HG03103 (cell line): ENCODE measurements around the gene DCN.

Experiments
- ATAC-seq: cut with Tn5 transposase; IDR thresholded peaks from one replicate; pipeline ENCODE4 v1.9.1; 2021; ENCODE audit warnings: low read depth; ENCODE audit not compliant: unreplicated experiment

DCN gene

DNA sequence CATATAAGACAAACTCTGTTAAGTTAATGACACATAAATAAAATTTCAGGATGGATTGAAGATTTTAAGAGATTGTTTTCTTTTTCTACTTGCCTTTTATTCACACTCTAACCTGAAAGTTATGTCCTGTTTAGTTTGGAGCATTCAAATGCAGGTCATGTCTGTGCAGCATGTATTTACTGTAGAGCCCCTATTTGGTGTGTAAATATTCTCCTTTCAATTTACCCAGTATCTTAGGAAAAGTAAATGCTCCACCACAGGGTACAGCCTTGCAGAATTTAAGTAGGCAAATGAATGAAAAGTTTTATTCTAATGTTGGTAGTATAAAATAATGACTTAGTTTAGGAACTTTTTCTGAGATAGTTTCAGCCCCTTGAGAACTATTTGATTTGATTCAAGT, 6.2 kb upstream of the DCN start:
- no peak for ATAC-seq

DNA sequence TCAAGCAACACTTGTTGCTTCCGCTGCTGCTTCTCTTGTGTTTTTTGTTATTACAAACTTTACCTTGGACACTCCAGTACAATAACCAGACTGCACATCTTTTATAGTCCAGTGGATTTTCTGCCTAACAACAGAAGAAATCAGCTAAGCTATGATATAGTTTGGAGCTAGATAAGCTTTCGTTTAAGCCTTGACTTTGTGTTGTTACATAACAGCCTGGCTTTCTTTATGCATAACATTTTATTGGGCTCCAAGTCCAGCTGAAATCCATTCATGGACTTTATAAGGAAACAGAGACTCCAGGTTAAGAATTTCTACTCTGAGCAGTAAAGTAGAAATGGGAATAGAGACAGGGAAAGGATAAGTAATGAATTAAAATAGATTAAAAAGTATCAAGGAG, 3.5 kb upstream of the DCN start:
- no peak for ATAC-seq

DNA sequence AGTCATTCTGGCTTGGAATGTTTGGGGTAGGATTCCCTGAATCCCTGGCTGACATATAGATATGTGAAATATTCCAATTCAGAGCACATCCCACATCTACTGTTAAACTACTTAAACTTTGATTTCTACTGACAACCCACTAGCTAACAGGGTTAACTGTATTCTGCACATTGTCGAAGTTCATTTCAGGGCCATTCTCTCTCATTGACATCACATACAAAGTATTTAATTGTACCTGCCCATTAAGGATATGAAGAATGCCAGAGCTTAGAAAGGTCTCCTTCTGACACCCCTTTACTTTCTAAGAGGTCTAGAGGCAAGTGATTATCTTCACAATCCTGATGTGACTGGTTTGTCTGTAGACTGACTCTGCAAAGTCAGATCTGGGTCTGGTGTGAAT, 2.8 kb upstream of the DCN start:
- ATAC-seq = no peak

- ATAC-seq = no peak
Measured at GRCh38 chr12:91183551-91183950, 934 bp upstream of the DCN start.

GRCh38 chr12:91180582-91181395, 1.8 kb downstream of the DCN start:
- ATAC-seq = no peak

- ATAC-seq = no peak
Measured at GRCh38 chr12:91179966-91180561, 2.6 kb downstream of the DCN start.

- ATAC-seq = no peak
Measured at GRCh38 chr12:91179315-91179714, 3.3 kb downstream of the DCN start.

GRCh38 chr12:91178781-91179180, 3.8 kb downstream of the DCN start:
- ATAC-seq = no peak

DNA sequence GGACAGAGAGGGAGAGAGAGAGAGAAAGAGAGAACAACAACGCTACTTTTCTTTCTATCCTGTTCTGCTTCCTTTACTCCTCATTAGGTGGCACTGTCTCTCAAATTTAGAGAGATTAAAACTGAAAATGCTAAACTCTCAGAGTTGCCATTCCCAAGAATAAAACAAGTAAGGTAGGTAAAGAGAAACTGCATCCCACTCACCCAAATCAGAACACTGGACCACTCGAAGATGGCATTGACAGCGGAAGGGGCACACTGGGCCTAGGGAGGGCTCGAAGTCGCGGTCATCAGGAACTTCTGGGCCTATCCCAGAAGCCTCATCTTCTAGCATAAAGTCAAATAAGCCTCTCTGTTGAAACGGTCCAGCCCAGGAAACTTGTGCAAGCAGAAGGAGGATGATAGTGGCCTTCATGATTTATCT, 4.5 kb downstream of the DCN start:
- ATAC-seq = no peak

DNA sequence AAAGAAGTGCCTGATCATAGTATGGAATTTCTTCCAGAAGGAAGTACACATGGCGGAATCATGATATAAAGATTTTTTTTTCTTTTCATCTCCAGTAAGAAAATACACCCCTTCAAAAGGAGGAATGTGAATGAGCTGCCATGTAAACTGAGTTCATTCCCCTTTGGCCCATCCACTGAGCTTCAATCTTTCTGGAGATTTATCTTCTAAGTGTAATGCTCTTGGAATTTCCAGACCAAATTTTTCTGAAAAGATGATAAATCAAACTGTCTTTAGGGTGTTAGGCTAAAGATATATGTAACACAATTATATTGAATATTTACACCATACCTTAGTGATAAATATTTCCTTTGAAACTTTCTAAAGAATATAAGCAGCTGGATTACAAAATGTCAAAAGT, 5.2 kb downstream of the DCN start:
- ATAC-seq = no peak

DNA sequence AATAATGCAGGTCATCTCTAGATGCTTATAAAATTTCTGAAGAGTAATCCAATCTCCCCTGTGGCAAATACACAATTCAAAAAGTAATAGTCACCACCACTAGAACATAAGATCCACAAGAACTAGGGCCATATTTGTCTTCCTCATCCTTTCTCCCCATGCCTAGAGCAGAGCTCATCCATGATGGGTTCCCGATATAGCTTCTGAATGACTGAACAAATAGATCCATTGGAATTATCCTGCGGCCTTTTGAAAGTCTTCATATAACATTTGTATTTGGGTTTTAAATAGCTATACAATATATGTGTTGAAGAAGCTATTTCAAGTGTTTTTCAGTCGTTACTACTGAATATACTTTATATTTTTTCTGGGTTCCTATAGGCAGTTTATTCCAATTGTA, 5.7 kb downstream of the DCN start:
- ATAC-seq = no peak

DNA sequence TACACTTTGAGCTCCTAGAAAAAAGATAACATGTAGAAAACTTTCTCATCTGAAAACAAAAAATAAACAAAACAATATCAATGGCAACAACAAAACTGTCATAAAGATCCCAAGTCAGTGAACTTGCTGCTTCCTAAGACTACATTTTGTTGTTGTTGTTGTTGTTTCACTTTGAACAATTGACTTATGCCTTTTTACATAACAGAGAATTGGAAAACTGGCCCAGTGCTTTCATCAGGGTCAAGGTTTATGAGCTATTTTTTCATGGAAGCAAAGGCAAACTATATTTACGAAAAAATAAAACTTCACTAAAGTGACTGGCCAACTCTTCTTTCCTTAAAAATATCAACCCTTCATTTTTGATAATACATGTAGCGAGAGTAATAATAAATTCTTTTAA, 6.3 kb downstream of the DCN start:
- ATAC-seq = no peak

DNA sequence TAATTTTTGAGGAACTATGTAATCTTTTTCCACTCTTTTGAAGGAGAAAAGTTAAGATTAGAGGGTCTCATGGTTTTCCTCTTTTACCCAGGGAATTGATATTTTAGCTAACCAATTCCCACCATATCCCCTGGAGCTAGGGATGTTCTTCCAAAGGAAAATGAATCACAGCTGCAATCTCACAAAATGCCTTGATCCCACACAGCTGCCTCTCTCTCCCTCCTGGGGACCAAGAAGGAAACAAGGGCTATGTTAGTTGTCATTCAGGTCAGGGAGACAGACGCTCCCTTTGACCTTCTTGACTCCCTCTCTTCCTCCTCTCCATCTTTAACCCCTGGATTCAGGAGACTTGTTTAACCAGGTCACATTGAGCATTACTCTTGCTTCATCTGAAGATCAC, 9.5 kb downstream of the DCN start:
- no peak for ATAC-seq

DNA sequence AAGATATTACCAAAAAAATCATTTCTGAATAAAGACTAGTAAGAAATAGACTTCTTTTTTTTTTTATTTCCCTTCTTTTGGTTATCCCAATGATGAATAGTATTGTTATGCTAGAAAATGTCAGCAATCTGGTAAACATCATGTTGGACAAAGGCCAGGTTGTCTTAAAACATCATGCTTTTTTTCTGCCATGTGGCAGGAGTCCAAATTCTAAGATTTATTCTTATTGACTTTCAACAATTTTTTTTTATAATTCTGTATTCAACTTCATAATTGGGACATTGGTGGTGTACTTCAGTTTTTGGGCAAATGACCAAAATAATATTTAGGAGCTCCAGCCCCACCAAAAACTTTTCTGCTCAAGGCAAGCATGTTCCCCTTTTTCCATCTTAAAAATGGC, 10.5 kb downstream of the DCN start:
- no peak for ATAC-seq

DNA sequence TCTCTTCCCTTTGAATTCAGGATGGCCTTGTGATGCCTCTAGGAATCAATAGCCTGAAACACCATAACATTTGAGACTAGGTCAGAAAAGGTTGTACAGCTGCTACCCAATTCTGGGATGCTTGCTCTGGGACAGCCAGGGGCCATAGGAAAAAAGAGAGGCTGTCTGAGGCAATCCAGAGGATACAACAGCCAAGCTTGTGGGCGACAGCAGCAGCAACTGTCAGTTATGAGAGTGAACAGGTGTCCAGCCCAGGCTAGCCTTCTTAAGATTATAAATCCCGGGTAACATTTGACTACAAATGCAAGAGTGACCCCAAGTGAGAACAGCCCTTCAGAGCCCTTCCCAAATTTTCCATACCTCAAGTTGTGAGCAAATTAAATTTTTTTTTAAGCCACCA, 11.1 kb downstream of the DCN start:
- no peak for ATAC-seq

- ATAC-seq = no peak
Measured at GRCh38 chr12:91163116-91163515, 19.5 kb downstream of the DCN start.

GRCh38 chr12:91161009-91161408, 21.6 kb downstream of the DCN start:
- ATAC-seq = no peak

GRCh38 chr12:91155990-91156389, 26.6 kb downstream of the DCN start:
- ATAC-seq = no peak

DNA sequence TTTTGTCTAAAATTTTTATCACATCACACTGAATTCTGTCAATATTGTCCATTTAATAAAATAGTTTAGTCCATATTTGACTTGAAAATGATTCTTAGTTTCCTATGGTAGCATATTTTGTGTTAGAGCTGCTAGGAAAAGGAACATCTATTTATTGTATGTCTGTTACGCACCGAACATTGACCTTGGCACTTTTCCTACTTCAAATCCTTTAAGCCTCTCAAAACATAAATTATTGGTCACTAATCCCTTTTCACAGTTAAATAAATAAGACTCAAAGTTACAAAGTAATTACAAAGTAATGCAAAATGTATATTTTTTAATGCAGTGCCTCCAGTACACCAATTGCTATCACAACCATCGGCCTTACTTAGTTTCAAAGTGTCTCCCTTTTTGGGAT, 28.5 kb downstream of the DCN start:
- no peak for ATAC-seq

DNA sequence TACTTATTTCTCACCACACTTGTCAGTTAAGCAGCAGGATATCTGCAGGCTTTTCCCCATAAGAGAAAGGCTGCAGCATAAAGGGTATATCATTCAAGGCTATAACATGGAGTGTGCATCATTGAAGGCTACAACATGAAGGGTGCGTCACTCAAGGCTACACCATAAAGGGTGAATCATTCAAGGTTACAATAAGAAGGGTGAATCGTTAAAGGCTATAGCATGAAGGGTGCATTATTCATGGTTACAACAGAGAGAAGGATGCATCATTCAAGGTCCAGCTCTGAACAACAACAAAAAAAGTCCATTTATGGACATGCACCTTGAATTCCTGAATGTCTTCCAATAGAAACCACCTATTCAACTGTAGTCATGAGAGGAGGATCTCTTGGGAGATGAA, 38.6 kb downstream of the DCN start:
- no peak for ATAC-seq

DNA sequence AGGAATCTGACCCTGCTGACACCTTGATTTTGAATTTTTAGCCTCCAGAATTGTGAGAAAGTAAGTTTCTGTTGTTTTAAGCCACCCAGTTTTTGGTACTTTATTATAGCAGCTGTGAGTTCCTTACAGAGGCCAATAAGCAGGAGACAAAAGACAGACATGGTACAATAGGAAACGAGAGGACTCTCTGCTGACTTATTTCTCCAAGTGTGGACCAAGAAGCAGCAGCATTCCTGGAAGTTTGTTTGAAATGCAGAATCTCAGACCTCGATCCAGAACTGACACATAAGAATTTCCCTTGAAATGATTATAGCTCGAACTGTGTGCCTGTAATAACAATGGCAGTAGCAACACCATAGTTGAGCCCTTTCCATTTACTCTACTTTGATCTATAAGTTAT, 39.4 kb downstream of the DCN start:
- no peak for ATAC-seq

DNA sequence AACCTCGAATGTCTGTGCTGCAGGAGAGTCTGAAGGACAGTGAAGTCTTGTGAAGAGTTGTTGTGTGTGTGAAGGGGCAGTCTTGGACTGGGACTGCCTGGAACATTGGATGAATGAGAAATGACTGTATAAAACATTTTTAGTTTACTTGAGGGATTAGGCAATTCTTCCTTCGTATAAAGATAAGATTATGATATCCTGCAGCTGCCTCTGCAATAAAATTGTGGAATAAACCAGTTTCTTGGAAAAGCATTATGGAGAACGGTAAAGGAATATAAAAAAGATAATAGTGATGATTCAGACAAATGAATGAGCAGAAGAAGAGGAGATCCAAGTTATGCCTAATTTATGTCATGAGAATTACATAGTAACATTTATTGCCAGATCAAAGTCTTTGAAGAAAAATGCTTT, 40.4 kb downstream of the DCN start:
- ATAC-seq = no peak
